Neural progenitor cell (in vitro differentiated cells): ENCODE measurements around the gene STAG1.

Experiments
- CTCF ChIP-seq: fragments of 200-600 bp; sonication (generic); IDR thresholded peaks from 2 replicates; pipeline ENCODE4 v1.5.1; 2017; ENCODE audit warnings: antibody characterized with exemption, mild to moderate bottlenecking
- EZH2phosphoT487 ChIP-seq: fragments of 200-600 bp; sonication (generic); IDR thresholded peaks from 2 replicates; pipeline ENCODE4 v1.6.1; 2017; ENCODE audit warnings: antibody characterized with exemption

- TF ChIP-seq CTCF (no peak), EZH2phosphoT487 (no peak)
Observed at GRCh38 chr3:136703429-136703828, 48.7 kb downstream of the STAG1 start.
